ENCODE results near the gene CAPZA1.

Gene CAPZA1

GRCh38 chr1:112677501-112677900 is 57.9 kb downstream of the CAPZA1 start:
- TF ChIP-seq, protein P1, sequence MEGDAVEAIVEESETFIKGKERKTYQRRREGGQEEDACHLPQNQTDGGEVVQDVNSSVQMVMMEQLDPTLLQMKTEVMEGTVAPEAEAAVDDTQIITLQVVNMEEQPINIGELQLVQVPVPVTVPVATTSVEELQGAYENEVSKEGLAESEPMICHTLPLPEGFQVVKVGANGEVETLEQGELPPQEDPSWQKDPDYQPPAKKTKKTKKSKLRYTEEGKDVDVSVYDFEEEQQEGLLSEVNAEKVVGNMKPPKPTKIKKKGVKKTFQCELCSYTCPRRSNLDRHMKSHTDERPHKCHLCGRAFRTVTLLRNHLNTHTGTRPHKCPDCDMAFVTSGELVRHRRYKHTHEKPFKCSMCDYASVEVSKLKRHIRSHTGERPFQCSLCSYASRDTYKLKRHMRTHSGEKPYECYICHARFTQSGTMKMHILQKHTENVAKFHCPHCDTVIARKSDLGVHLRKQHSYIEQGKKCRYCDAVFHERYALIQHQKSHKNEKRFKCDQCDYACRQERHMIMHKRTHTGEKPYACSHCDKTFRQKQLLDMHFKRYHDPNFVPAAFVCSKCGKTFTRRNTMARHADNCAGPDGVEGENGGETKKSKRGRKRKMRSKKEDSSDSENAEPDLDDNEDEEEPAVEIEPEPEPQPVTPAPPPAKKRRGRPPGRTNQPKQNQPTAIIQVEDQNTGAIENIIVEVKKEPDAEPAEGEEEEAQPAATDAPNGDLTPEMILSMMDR (IDR thresholded peaks at IDR 0.05; ENCODE audit: insufficient read depth, missing control alignments): no peak
- DNase-seq (ENCODE audit: insufficient read length, low spot score): no peak
- FAIRE-seq: no peak

DNA sequence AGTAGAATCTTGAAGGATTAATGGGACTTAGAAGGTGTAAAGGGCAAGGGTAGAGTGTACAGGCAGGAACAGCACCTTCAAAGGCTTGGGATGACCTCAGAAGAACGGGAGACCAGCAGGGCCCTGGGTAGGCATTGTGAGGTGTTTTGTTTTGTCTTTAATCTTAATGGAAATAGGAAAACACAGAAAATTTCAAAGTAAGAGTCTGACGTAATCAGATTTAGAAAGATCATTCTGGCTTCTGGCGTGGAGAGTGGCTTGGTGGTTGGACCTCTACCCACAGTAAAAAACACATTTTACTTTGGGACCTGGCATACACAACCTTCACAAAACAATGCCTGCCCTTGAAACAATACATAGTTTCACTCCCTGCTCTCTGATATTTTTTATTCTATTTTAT is 59.0 kb downstream of the CAPZA1 start:
- TF ChIP-seq, protein P1 (IDR thresholded peaks at IDR 0.05; ENCODE audit: insufficient read depth, missing control alignments): no peak
- DNase-seq (ENCODE audit: insufficient read length, low spot score): no peak
- no peak for FAIRE-seq

GRCh38 chr1:112685913-112686312 is 66.3 kb downstream of the CAPZA1 start:
- DNase-seq (ENCODE audit: insufficient read length, low spot score) (no peak), FAIRE-seq (no peak)
- TF ChIP-seq, protein P1 (IDR thresholded peaks at IDR 0.05; ENCODE audit: insufficient read depth, missing control alignments): no peak

GRCh38 chr1:112686417-112686816 is 66.8 kb downstream of the CAPZA1 start:
- TF ChIP-seq, protein P1 (IDR thresholded peaks at IDR 0.05; ENCODE audit: insufficient read depth, missing control alignments): no peak
- DNase-seq (ENCODE audit: insufficient read length, low spot score) (no peak), FAIRE-seq (no peak)

DNA sequence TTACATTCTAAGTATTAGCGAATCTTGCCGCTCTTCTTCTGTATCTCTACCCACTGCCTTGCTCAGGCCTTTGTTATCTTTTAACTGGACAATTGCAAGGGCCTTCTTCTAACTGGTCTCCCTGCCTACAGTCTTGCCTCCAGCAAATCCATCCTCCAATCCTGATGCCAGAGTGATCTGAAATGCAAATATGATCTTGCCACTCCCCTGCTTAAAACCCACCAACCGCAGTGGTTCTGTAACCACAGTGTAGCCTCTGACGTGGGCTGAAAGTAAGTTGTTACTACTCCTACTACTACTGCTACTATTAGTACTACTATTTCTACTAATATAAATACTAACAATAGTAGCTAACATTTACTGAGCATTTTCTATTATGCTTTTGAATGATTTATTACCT is 67.2 kb downstream of the CAPZA1 start:
- FAIRE-seq (no peak), DNase-seq (ENCODE audit: insufficient read length, low spot score) (no peak)
- TF ChIP-seq, protein P1 (IDR thresholded peaks at IDR 0.05; ENCODE audit: insufficient read depth, missing control alignments): no peak

GRCh38 chr1:112687361-112687760 is 67.7 kb downstream of the CAPZA1 start:
- TF ChIP-seq, protein P1 (IDR thresholded peaks at IDR 0.05; ENCODE audit: insufficient read depth, missing control alignments): no peak
- no peak for DNase-seq (ENCODE audit: insufficient read length, low spot score)
- FAIRE-seq: no peak

DNA sequence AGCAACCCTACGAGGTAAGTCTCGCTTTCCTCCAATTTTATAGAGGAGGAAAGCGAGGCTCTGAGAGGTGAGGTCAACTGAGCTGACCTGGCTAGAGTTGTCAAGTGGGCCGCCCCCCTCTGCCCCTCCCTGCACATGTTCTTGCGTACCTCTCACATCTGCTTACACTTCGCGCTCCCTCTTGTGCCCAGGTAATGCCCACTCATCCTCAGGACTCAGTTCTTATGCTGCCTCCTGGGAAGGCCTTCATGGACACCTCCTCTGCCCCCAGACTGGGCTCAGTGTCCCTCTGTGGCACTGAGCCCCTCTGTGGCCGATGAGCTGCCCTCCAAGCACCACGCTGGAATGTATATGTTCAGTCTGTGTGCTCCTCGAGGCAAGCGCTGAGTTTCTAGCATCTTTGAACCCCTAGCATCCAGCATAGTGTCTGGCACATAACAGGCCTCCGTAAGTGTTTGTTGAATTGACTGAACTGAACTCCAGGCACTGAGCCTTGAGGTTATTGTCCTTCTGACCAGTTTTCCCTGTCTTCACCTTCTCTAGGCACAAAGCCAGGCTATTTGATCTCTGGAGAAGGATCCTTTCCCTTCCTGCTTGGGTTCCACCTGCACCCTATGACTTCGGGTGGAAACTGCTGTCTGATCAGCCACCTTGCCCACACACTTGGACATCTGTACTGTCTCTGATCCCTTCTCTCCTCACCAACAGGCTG is 68.3 kb downstream of the CAPZA1 start:
- TF ChIP-seq, protein P1 (IDR thresholded peaks at IDR 0.05; ENCODE audit: insufficient read depth, missing control alignments): no peak
- DNase-seq (ENCODE audit: insufficient read length, low spot score) (no peak), FAIRE-seq (no peak)
